RWPE1 (cell line): Measurements from ENCODE around the gene RAB5A.
"Not testable (repeated sequence)": the region's sequence is repeated elsewhere in the genome, so short reads cannot be mapped to it uniquely, and the experiment has no call there.

Source experiments
- CTCF ChIA-PET: fragments of 350-600 bp; sonication (Branson Sonifier 250); formaldehyde crosslinking; extraction: SDS; loops from one replicate; lab custom pipeline; 2021; lab: Yijun Ruan, JAX
- POLR2A ChIA-PET: fragments of 400-600 bp; formaldehyde crosslinking; extraction: SDS; loops from one replicate; lab custom pipeline; 2020; ENCODE audit warnings: antibody characterized with exemption; ENCODE audit not compliant: low non-redundant PET; lab: Yijun Ruan, JAX
- DNase-seq: peaks from one replicate; pipeline ENCODE4 v3.0.0; 2012; ENCODE audit warnings: low spot score
- H3K27ac ChIP-seq: fragments of 450-650 bp; 2 replicates; pipeline ENCODE4 v1.5.1; 2017
- CTCF ChIP-seq: fragments of 450-650 bp; conservative IDR thresholded peaks from 2 replicates; pipeline ENCODE4 v1.5.1; 2017; ENCODE audit warnings: low read depth, mild to moderate bottlenecking

The RAB5A gene

DNA sequence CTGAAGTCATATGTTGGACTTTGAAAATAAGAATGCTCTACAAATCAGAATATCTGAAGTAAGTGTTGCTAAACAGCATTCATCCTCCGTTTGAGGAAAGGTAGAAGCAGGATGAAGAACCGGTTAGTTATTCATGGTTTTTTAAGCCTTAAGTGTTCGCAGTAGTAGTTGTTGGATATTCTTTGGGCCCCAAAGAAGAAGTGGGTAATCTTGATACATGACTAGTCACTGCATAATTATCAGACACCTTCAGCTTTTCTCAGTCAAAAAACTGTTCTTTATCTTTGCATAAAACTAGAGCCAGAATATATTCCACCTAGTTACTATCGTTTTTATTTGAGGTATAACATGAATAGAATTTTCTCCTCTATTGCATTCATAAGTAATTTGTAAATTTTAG lies 13.8 kb downstream of the RAB5A start:
- no peak overlapping the region for H3K27ac ChIP-seq
- CTCF ChIA-PET: no interaction called here
- no peak for TF ChIP-seq CTCF
- POLR2A ChIA-PET: no interaction called here
- no peak for DNase-seq

GRCh38 chr3:19961960-19962359 lies 15.1 kb downstream of the RAB5A start:
- no peak for DNase-seq
- TF ChIP-seq CTCF: no peak
- H3K27ac ChIP-seq: no peak overlapping the region
- CTCF ChIA-PET: no interaction called here
- POLR2A ChIA-PET: no interaction called here

DNA sequence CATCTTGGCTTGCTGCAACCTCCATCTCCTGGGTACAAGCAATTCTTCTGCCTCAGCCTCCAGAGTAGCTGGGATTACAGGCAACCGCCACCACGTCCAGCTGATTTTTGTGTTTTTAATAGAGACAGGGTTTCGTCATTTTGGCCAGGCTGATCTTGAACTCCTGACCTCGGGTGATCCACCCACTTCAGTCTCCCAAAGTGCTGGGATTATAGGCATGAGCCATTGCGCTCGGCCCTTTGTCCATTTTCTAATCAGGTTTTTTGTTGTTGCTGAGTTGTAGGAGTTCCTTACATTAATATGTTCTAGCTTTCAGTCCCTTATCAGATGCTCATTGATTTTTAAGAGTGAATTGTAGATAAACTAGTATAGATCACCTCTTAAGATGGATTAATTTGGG lies 20.3 kb downstream of the RAB5A start:
- DNase-seq: no peak
- no peak overlapping the region for H3K27ac ChIP-seq
- ChIA-PET POLR2A (no interaction called here), CTCF (interaction anchor here (0.7 kb wide), 1 partner anchor 322 kb away, joined by 3 read pairs; no protein-coding TSS in a partner anchor)
- no peak for TF ChIP-seq CTCF

GRCh38 chr3:19967812-19968211 lies 20.9 kb downstream of the RAB5A start:
- TF ChIP-seq CTCF: no peak
- no peak for DNase-seq
- ChIA-PET POLR2A (no interaction called here), CTCF (no interaction called here)
- no peak overlapping the region for H3K27ac ChIP-seq

DNA sequence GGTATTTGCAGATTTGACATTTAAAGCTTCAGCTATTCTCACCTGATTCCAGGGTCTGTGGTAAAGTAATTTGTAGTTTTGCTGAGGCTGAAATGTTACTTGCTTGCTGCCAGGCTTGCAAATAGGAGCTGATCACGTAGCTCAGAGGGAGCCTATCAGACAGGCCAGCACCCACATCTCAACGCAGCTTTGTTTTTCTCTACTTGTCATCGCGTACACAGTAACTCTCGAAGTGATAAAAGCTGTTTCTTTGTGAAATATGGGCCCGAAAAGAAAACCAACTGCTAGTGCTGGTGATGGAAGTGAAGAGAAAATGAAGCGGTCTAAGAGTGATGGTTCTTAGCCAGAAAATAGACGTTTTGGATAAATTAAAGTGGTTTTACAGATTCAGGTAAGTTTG lies 23.4 kb downstream of the RAB5A start:
- no peak overlapping the region for H3K27ac ChIP-seq
- ChIA-PET POLR2A (no interaction called here), CTCF (no interaction called here)
- DNase-seq: no peak
- no peak for TF ChIP-seq CTCF

GRCh38 chr3:19972054-19972453 lies 25.2 kb downstream of the RAB5A start:
- CTCF ChIA-PET: no interaction called here
- no peak overlapping the region for H3K27ac ChIP-seq
- POLR2A ChIA-PET: no interaction called here

DNA sequence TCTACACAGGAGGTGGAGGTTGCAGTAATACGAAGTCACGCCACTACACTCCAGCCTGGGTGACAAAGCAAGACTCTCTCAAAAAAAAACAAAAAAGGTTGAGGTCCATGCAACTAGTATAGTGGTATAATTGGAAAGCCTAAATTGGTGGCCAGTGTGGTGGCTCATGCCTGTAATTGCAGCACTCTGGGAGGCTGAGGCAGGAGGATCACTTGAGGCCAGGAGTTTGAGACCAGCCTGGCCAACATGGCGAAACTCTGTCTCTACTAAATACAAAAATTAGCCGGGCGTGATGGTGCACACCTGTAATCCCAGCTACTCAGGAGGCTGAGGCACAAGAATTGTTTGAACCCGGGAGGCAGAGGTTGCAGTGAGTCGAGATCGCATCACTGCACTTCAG lies 42.0 kb downstream of the RAB5A start:
- CTCF ChIA-PET: interaction anchor here (0.6 kb wide), 1 partner anchor 658 kb away, joined by 3 read pairs; no protein-coding TSS in a partner anchor
- H3K27ac ChIP-seq, DNase-seq, POLR2A ChIA-PET: not testable (repeated sequence)

More at GRCh38 chr3:19972054-19972453, 25.2 kb downstream of the RAB5A start:
- no peak for TF ChIP-seq CTCF
- peak; percentile 14 for DNase-seq
